C4-2B (cell line): ENCODE results near the gene SND1.
"Not testable (repeated sequence)": the region's sequence is repeated elsewhere in the genome, so short reads cannot be mapped to it uniquely, and the experiment has no call there.

Experiments used
- CTCF ChIP-seq: fragments of 450-650 bp; conservative IDR thresholded peaks from 2 replicates; pipeline ENCODE4 v1.5.1; 2017; ENCODE audit warnings: mild to moderate bottlenecking
- ZFX ChIP-seq: fragments of 450-650 bp; IDR thresholded peaks from 2 replicates; pipeline ENCODE4 v1.6.1; 2017

GRCh38 chr7:127963850-127964249 is 311.9 kb downstream of the SND1 start:
- not testable (repeated sequence) for TF ChIP-seq CTCF, ZFX
